ENCODE data around the gene TADA1.

DNA sequence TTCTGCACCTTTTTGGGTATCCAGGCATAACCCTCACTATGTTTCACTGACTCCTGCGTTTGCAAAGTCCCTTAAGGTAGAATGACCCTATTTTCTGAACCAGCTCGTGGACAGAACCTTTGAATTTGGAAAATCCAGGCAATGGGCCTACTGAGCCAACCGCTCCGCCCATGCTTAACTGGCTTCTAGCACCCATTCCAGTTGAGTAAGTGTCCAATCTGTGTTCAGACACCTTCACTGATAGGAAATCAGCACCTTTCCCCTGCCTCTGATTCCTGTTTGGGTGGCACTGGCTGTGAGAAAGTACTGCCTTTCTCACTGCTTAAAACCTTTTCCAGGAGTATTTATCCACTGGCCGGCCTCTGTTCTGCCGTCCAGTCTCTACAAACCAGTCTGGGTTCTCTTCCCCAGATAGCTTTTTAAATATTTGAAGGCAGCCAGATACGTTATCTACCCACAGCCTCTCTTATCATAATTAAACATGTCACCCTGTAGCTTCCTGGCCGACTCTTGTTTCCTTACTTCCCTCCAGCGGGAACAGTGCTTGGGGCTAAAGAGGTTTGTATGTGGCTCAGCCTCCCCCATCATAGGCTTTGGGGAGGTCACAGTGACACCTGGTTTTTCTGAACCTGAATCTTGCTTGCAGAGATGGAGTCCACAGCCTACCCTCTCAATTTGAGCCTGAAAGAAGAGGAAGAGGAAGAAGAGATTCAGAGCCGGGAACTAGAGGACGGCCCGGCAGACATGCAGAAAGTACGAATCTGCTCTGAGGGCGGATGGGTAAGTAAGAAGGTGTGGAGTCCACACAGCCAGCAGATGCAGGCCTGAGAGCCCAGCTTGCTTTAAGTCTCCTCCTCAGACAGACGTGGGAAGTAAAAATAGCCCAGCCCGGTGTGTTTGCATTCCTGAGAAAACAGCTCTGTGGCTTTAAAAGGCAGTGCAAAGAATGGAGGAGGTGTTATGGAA, 35.5 kb downstream of the TADA1 start:
- TF ChIP-seq, protein P1, sequence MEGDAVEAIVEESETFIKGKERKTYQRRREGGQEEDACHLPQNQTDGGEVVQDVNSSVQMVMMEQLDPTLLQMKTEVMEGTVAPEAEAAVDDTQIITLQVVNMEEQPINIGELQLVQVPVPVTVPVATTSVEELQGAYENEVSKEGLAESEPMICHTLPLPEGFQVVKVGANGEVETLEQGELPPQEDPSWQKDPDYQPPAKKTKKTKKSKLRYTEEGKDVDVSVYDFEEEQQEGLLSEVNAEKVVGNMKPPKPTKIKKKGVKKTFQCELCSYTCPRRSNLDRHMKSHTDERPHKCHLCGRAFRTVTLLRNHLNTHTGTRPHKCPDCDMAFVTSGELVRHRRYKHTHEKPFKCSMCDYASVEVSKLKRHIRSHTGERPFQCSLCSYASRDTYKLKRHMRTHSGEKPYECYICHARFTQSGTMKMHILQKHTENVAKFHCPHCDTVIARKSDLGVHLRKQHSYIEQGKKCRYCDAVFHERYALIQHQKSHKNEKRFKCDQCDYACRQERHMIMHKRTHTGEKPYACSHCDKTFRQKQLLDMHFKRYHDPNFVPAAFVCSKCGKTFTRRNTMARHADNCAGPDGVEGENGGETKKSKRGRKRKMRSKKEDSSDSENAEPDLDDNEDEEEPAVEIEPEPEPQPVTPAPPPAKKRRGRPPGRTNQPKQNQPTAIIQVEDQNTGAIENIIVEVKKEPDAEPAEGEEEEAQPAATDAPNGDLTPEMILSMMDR (IDR thresholded peaks at IDR 0.05): no peak
- no peak for TF ChIP-seq POLR2A (IDR thresholded peaks at IDR 0.05)

Measured in esophagus squamous epithelium (tissue), 4 donors.